ENCODE results near the gene TIMP2. TPM values are rescaled to one million over a fixed set of nuclear protein-coding genes. Genes with fewer than 3 reads are reported as not detected.

TIMP2 gene
- total RNA-seq, 1 experiment from 2014 or later = 29.0 TPM

DNA sequence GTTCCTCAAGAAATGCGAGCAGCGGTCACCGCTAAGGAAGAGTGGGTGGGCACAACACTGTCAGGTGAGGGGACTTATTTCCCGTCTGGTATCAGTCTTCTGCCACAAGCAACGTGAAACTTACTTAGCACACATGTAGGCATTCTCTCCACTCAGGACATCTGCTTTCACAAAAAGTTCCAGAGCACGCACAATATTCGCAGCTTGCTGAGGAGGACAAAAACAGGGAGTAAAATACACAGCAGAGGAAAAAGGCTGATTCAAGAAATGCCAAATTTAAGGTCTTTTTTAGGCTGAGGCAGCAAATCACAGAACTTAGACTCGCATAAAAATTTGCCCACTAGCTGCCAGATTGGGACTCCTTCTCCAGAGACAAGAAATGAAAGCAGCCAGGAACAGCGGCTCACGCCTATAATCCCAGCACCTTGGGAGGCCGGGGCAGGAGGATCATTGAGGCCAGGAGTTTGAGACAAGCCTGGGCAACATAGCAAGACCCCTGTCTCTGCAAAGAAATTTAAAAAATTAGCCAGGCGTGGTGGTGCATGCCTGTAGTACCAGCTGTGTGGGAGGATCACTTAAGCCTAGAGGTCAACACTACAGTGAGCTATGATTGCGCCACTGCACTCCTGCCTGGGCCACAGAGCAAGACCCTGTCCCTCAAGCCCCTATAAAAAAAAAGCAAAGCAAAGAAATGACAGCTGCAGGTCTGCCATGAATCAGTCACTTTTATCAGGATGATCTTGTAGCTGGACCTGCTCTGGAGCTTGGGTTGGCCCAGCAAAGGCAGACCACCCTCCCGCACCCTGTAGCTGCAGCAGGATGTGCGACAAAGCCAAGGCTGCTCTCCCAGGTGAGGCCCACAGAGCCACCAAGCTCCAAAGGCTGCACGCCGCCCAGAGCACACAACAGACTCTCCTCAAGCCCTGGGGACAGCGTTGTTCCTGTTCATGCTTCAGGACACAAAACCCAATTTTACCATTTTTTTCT lies 105.1 kb downstream of the TIMP2 start:
- Histone ChIP-seq H3K56ac (ENCODE audit: insufficient read length, low read depth, low read length) (no peak overlapping the region), H3T11ph (ENCODE audit: low read length) (no peak overlapping the region), H2BK5ac (ENCODE audit: insufficient read length, low read length) (no peak overlapping the region), H2BK20ac (ENCODE audit: low read depth, low read length, poor library complexity, severe bottlenecking) (no peak overlapping the region), H3K79me2 (ENCODE audit: insufficient read depth, low read length) (peaks cover 3% of the 10 kb centered on the region; the same call in 1 of the 2 replicates), H3K4ac (ENCODE audit: low read depth, low read length) (no peak overlapping the region), H4K91ac (ENCODE audit: insufficient read length, low read depth, low read length) (no peak overlapping the region), H2AFZ (ENCODE audit: low read length) (no peak overlapping the region), H3K4me2 (ENCODE audit: insufficient read depth, insufficient read length, low read length) (no peak overlapping the region), H3K18ac (ENCODE audit: insufficient read length, low read depth, low read length) (no peak overlapping the region), H3K9ac (ENCODE audit: extremely low read depth, insufficient read length, low read length) (no peak overlapping the region), H4K20me1 (ENCODE audit: control insufficient read depth, insufficient read depth, insufficient read length) (no peaks in the 10 kb centered on the region), H2BK12ac (ENCODE audit: insufficient read length, low read depth, low read length) (no peak overlapping the region), H3K23ac (ENCODE audit: insufficient read length, low read depth, low read length) (no peak overlapping the region), H3K79me1 (ENCODE audit: insufficient read depth, low read depth, low read length, poor library complexity, severe bottlenecking) (peaks cover 6% of the 10 kb centered on the region), H2AK5ac (ENCODE audit: insufficient read length, low read length) (no peak overlapping the region), H3K27ac (ENCODE audit: insufficient read length, low read depth, low read length) (no peak overlapping the region), H3K4me1 (ENCODE audit: insufficient read depth, low read length) (no peaks in the 10 kb centered on the region), H3K27me3 (ENCODE audit: insufficient read depth, low read length) (no peaks in the 10 kb centered on the region), H3K9me3 (ENCODE audit: control insufficient read depth, low read depth, low read length) (no peaks in the 10 kb centered on the region), H2BK120ac (ENCODE audit: low read depth, low read length, poor library complexity, severe bottlenecking) (no peak overlapping the region), H2BK15ac (ENCODE audit: low read depth, low read length) (no peak overlapping the region), H4K8ac (replicated peaks; ENCODE audit: insufficient read length, low read depth, low read length) (no peak overlapping the region), H3K23me2 (ENCODE audit: insufficient read length, low read depth, low read length, poor library complexity, severe bottlenecking) (no peaks in the 10 kb centered on the region), H3K14ac (ENCODE audit: insufficient read depth, low read length) (no peak overlapping the region), H4K5ac (ENCODE audit: insufficient read length, low read depth, low read length) (no peak overlapping the region)
- TF ChIP-seq, protein P1, sequence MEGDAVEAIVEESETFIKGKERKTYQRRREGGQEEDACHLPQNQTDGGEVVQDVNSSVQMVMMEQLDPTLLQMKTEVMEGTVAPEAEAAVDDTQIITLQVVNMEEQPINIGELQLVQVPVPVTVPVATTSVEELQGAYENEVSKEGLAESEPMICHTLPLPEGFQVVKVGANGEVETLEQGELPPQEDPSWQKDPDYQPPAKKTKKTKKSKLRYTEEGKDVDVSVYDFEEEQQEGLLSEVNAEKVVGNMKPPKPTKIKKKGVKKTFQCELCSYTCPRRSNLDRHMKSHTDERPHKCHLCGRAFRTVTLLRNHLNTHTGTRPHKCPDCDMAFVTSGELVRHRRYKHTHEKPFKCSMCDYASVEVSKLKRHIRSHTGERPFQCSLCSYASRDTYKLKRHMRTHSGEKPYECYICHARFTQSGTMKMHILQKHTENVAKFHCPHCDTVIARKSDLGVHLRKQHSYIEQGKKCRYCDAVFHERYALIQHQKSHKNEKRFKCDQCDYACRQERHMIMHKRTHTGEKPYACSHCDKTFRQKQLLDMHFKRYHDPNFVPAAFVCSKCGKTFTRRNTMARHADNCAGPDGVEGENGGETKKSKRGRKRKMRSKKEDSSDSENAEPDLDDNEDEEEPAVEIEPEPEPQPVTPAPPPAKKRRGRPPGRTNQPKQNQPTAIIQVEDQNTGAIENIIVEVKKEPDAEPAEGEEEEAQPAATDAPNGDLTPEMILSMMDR (conservative IDR thresholded peaks at IDR 0.05) = no peak
- H3K27me3 Mint-ChIP-seq (ENCODE audit: low read depth) = no peaks in the 10 kb centered on the region
- no peaks in the 10 kb centered on the region for H3K9me3 Mint-ChIP-seq
- H3K4me1 Mint-ChIP-seq = no peaks in the 10 kb centered on the region
- H3K36me3 Mint-ChIP-seq (ENCODE audit: insufficient read depth in 1 of 3, low read depth in 3 of 3) = peaks cover 53 to 98% (median 91%) of the 10 kb centered on the region in 3 experiments
- DNase-seq = no peak
- no peak overlapping the region for H3K4me3 Mint-ChIP-seq
- no CpG with 5 or more reads among the region's 18 CpGs for WGBS (ENCODE audit: extremely low coverage, insufficient read length, low lambda C conversion rate)
- no peak overlapping the region for H3K27ac Mint-ChIP-seq

Measured in H9 (cell line).